Activated gamma-delta T cell (primary cell): ENCODE measurements around the gene GEMIN4.
"Not testable (repeated sequence)": the region's sequence is repeated elsewhere in the genome, so short reads cannot be mapped to it uniquely, and the experiment has no call there.

Source experiments
- DNase-seq: peaks from one replicate; lab custom pipeline; 2025; lab: John Stamatoyannopoulos, UW

Gene GEMIN4

DNA sequence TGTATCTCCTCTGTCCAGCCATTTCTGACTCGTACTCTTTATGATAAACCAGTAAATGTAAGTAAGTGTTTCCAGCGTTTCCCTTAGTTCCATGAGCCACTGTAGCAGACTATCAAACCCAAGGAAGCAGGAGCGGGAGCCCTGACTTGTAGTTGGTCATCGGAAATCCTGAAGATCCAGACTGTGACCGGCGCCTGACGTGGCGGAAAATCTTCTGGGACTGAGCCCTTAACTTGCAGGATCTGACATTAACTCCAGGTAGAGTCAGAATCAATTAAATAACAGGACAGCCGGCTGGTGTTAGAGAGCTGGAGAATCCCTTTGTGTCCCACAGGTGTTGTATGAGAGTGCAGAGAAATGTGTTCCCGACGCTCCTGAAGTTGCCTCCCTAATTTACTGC is 26.0 kb upstream of the GEMIN4 start:
- DNase-seq: no peak

DNA sequence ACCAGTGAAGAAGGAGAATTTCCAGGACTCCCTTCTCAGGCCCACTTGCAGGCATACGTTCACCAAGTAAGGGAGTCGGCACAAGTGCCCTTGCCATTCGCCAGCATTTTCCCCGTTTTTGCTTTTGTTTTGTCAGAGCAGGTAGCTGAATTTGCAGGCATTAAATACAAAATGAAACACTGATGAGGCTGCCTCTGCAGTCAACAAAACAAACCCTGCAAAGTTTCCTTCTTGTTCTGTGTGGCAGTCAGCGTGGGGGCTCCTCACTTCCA is 22.2 kb upstream of the GEMIN4 start:
- no peak for DNase-seq

DNA sequence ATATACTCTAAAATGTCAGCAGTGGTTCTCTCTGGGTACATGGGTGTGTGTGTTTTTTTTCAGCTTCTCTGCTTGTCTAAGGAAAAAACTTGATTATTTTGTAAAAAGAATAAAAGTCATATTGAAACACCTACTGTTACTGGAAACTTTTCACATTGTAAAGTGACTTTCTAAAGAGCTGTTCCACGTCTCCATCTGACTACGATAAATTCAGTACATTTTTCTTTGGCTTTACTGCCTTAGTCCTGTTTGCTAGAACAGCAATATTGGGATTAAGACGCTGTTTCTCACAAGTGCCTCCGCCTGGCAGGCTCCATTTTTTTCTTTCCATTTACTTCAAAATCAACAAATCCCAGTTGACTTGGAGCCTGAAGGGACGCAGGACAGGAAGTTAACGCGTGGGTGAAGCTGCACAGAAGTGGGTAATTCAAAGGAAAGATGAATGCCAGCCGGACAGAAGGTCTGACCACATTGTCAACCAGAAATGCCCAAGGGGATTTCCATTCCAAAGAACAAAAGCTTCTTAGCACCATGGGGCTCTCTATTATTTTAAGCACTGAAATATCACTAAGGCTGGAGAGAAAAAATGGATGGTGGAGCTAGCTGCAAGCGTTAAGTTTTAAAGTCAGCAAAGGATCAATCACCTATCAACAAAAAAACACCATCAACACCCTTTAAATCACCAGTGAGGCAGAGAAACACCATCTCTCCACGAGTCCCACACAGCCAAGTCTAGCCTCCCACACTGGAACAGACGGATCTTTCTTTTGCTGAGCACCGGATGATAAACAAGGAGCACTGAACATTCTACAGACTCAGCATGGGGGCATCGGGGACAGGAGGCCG is 21.6 kb upstream of the GEMIN4 start:
- no peak for DNase-seq

DNA sequence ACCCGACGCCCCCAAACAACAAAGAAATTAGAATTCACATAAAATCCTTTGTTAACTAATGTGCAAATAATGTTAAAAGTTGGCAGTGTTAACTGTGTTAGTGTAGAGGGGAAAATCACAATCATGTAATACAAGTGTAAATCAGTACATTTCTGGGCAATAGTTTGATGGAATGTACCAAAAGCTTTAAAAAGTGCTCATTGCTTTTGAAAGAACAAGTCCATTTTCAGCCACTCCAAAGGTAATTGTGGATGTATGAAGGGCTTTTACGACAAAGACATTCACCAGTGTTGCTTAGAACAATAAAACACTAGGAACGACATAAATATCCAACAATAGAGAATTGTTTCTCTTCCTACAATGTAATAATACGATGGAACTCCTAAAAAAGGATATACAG is 21.0 kb upstream of the GEMIN4 start:
- DNase-seq: no peak

DNA sequence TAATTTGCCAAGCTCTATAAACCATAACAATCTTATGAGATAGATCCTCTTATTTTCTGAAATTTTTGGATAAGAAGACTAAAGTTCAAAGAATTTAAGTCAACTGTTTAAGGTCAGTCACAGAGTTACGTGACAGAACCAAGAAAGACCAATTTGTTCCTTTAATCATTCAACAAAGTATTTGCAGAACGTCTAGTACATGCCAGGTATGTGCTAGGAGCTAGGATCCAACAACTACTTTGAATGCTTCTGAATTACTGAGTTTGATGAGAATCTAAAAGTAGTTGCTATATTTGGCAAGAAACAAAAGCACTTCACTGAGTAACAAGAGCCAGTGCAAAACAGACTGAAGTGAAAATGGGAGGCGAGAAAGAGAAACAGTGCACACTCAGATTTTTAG is 15.0 kb upstream of the GEMIN4 start:
- DNase-seq: no peak

DNA sequence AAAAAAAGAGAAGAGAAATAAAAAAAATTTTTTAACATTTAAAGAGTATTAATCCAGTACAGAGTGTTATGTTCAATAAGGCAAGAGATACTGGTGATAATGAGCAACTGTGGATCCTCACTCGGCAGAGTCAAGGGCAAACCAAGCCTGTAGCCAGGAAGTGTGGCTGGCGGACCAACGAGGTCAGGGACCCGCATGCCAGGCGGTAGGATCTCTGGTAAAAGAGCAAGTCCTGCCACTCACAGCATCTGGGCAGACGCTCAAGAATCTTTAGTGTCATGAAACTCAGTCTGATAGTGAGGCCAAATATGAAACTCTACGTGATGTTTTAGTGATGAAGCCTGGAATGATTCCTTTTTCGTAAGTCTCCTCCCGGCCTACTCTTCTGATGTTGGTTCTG is 8.3 kb upstream of the GEMIN4 start:
- no peak for DNase-seq

DNA sequence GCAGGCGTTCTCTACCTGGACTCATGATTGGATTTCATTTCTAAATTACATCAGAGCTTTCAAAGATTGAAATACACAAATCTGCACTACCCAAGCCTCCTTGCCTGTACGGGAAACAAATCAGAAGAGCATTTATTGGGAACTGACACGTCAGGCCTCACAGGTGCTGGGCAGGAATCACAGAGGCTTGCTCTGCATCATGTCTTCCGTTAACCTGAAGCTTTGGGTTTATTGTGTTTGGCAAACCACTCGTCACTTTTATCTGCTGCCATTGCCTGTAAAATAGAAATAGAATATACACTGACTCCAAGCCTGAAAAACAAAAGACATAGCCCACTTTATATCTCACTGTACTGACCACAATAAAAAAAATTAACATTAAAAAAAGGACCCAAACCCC is 7.9 kb upstream of the GEMIN4 start:
- no peak for DNase-seq

DNA sequence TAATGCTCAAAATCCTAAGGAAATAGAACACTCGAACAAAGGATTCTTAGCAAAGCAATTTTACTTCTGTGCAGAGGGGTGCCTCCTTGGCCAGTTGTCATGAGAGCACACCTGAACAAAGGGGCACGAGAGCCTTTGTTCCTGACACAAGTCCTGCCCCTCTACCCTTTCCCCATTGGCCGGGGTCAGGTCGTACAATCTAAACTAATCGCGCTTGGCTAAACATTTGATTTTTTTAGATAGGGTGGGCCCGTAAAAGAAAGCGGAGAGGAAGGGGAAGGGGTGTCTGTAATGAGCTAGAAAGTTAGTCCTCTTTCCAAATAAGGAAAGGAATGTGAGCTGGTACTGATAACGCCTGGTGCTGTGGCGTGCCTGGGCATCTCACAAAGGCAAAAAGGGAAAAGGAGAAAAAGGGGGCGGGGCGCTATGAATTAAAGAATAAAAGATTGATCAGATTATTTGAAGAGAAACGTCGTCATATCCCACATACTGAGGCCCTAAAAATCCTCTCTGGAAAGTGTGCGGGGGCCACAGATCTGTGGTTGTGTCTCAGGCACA is 4.0 kb upstream of the GEMIN4 start:
- DNase-seq: not testable (repeated sequence)

DNA sequence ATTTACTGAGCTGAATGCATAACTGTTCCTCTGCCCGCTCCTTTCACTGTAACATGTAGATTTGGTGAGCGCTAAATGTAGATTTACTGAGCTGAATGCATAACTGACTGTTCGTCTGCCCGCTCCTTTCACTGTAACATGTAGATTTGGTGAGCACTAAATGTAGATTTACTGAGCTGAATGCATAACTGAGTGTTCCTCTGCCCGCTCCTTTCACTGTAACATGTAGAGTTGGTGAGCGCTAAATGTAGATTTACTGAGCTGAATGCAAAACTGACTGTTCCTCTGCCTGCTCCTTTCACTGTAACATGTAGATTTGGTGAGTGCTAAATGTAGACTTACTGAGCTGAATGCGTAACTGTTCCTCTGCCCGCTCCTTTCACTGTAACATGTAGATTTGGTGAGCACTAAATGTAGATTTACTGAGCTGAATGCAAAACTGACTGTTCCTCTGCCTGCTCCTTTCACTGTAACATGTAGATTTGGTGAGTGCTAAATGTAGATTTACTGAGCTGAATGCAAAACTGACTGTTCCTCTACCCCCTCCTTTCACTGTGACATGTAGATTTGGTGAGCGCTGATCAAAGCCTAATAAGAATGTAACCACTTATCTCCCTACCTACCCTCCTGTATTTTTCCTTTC is 3.4 kb upstream of the GEMIN4 start:
- DNase-seq: not testable (repeated sequence)

DNA sequence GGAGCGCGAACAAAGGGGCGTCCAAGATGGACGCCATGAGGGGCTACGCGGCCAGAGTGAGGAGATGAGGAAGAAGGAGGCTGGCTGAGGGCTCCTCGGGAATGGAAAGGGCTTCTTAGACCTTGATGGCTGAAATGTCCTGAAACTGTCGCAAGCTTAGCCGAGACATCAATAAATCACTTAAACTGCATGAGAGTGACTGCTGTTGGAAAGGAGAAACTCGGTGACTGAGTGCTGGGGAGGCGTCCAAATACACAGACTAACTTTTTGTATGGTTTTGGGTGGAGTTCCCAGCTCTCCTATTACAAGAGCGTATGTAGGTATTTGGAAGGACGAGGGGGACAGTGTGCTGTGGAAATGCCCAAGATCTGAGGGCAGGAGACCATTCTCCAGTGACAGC is 1.4 kb upstream of the GEMIN4 start:
- no peak for DNase-seq

DNA sequence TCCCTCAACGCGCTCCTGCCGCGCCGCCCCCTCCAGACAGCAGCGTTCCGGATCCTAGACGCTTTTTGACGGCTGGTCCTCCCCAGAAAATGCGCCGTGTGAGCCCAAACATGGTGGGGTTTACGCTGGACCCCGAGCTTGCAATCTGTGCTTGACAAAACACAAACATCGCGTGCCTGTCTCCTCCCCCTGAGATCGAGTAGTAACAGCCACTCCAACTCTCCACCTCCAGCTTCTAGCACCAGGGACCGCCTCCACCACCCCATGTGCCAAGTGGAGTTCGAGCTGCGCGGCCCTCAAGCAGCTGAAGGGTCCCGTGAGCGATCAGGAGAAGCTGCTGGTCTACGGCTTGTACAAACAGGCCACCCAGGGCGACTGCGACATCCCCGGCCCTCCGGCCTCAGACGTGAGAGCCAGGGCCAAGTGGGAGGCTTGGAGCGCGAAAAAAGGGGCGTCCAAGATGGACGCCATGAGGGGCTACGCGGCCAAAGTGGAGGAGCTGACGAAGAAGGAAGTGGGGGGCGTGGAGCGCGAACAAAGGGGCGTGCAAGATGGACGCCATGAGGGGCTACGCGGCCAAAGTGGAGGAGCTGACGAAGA is 656 bp upstream of the GEMIN4 start:
- DNase-seq: no peak

DNA sequence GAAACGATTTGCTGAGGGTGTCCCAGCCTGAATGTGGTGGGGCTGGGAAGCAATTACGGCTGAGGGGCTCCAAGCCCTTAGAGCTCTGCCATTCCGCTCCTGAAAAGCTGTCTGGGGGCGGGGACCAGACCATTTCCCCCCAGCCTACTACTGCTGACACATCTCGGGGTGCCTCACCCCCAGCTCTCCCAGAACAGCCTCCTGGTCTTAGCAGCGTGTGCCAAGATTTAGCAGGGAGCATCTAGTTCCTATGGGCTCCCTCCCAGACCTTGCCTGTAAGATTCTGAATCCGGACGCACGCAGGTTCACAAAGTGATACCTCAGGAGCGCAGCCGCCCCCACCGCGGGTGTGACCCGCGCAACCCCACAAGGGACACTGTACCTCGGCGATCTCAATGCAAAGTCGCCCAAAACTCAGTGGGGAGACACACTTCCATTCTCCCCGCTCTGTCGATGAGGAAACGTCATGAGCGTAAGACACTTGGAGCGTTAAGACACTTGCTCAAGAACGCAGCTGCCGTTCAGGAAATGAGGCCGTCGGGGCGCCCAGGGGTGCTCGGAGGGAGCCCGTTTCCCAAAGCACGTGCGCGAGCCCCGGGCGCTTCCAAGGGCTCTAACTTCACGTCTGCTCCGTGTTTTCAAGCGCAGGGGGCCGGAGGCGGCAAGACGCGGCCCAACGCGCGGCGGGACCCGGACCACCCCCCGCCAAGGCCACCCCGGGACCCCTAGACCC is 629 bp downstream of the GEMIN4 start:
- peak; percentile 41 for DNase-seq

DNA sequence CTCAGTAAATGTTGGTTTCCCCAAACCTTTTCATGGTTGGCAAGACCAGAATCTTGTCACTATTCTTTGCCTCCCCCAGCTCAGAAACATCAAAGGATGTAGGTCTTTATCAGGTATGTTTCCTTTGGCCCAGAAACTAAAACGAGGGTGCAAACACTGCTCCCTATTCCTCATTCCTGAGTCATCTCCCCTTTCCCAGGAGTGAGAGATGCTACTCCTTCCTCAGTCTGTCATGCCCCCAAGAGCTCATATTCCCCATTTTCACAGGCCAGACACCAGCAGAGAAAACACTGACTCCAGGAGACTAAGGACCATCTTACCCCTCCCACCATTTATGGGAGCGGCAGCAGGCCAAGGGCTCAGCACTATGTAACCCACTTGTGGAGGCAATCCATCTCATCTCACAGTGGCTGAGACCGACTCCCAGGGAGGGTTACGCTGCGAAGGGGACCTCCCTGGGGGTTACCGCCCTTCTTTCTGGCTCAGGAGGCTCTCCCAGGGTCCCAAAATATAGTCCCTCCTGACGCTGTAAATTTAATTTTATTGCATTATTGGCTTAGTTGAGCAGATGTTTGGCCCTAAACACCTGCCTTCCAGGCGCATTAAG is 1.5 kb downstream of the GEMIN4 start:
- no peak for DNase-seq

DNA sequence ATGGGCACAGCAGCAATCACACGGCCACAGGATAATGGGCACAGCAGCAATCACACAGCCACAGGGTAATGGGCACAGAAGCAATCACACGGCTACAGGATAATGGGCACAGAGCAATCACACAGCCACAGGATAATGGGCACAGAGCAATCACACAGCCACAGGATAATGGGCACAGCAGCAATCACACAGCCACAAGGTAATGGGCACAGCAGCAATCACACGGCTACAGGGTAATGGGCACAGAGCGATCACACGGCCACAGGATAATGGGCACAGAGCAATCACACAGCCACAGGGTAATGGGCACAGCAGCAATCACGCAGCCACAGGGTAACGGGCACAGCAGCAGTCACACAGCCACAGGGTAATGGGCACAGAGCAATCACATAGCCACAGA is 2.7 kb downstream of the GEMIN4 start:
- DNase-seq: not testable (repeated sequence)

DNA sequence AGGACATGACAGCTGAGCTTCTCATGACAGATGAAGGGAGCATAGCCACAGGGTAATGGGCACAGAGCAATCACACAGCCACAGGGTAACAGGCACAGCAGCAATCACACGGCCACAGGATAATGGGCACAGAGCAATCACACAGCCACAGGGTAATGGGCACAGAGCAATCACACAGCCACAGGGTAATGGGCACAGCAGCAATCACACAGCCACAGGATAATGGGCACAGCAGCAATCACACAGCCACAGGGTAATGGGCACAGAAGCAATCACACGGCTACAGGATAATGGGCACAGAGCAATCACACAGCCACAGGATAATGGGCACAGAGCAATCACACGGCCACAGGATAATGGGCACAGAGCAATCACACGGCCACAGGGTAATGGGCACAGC is 3.5 kb downstream of the GEMIN4 start:
- DNase-seq: not testable (repeated sequence)

DNA sequence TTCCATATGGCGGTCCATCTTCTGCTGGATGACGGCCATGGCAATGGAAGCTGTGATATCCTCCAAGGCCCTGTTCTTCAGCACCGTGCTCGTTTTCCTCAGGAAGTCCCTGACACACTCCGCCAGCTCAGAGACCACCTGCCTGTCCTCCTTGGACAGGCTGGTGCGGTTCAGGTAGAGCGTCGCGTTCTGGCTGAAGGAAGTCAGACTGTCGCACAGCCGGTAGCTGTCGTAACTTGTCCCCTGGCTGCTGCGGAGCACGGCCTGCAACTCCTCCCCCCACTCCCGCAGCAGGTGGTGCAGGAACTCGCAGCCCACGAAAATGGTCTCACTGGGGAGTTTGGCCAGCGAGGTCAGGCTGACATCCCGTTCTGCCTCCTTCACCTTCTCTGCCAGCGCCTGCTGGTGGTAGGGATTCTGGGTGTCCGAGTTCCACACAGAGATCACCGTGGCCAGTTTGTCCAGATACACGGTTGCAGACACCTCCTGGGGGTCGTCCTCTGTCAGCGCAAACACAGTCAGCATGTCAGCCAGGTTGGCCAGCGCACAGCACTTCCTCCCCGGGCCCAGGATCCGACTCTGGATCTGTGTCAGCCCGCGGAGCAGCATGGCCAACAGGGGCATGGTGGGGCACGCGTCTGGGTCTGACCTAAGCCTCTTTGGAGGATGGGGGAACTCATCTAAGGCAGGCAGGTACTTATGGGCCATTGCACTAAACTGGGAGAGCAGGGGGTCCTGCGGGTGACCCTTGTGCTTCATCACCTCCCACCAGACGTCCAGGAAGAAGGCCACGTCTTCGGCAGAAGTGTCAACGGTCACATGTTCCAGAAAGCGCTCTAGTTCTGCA is 5.1 kb downstream of the GEMIN4 start:
- DNase-seq: no peak

DNA sequence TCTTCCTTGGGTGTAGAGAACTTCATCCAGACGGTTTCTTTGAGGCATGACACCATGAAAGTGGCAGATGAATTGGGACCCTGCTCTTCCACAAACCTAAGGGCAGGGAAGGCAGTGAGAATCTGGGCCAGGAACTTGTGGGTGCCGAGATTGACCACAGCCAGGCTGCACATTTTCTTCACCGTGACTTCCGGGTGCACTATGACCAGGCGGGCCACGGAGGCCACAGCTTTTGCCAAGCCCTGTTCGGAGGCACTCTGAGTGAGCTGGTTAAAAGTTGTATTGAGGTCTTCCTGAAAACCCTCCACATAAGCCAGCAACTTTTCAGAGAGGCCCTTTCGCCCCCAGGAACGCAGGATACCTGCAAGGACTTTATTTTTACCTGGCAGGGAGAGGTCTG is 5.9 kb downstream of the GEMIN4 start:
- no peak for DNase-seq

DNA sequence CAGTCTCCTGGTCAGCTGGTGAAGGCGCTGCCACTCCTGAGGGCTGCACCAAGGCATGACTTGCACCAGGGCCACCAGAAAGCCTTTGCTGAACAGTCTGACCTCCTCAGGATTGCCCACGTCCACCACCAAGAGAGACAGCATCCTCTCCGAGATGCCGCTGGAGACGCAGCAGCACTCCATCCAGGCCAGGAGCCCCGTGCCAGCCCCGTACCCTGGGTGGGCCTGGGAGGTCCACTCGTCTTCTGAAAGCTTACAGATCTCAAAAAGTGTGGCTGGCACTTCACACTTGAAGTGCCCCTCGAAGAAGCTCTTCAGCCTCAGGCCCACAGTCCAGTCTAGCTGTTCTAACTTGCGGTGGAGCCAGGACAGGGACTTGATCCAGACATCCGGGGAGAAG is 6.7 kb downstream of the GEMIN4 start:
- no peak for DNase-seq

DNA sequence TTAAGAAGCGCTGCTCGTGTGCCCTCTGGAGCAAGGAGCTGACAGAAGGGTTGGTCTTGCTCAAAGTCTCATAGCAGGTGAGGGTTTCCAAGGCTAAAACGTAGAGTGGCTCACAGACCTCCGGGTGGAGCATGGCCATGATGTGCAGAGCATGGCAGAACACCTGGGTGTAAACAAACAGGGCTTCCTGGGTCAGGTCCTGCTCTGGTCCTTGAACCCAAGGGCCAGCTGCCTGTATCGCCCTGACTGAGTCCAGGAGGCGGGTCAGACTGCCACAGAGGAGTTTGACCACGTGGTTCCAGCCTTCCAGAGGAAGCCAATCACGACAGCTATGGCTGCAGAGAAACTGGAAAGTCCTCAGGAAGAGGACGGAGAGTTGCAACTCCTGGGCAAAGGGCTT is 7.1 kb downstream of the GEMIN4 start:
- DNase-seq: no peak

DNA sequence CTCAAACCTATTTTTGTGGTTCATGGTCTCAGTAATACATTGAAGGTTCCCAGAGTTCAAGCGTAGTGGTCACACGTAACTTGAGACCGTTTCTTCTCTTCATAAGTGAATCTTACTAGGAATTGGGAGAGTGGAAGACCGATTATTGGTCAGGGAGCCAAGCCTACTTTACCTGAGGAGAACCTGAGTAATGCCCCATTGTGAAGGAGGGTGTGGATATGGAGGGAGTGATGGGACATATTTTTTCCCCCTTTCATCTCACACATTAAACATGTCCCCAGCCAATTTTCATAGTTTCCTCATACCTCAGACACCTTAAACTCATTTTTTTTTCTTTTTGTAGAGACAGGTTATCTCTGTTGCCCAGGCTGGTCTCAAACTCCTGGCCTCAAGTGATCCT is 8.9 kb downstream of the GEMIN4 start:
- no peak for DNase-seq

DNA sequence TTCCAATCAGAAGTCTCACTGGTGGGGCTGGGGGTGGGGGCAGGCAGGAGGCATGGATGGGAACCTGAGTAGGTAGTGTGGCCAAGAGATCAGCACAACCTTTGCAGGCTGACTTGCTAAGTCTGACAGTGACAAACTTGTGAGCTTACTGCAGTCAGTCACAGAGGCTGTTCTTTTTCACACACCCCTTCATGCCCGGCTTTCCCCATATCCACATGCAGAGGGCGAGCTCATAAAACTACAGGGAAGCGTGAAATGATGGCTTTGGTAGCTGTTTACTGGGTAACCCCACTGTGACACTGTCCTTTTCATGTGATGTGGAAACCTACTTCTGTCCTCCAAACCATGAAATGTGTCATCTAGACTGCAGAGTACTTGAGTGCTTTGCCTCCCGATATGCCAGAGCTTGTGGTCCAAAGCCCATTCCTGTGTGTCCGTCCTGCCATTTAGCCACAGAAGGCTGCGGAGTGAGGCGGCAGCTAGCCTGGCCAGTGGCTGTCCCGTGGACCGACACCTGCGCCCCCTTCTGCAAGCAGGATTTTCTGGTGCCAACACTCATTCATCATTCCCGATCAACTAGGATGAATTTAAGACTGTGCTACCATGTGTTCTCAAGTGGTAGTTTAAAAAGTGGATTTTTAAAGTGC is 9.8 kb downstream of the GEMIN4 start:
- no peak for DNase-seq
